ENCODE results near the gene ANKS3.
A peak's percentile ranks its signal among the peaks of the same experiment; 100 is the strongest.

The ANKS3 gene

DNA sequence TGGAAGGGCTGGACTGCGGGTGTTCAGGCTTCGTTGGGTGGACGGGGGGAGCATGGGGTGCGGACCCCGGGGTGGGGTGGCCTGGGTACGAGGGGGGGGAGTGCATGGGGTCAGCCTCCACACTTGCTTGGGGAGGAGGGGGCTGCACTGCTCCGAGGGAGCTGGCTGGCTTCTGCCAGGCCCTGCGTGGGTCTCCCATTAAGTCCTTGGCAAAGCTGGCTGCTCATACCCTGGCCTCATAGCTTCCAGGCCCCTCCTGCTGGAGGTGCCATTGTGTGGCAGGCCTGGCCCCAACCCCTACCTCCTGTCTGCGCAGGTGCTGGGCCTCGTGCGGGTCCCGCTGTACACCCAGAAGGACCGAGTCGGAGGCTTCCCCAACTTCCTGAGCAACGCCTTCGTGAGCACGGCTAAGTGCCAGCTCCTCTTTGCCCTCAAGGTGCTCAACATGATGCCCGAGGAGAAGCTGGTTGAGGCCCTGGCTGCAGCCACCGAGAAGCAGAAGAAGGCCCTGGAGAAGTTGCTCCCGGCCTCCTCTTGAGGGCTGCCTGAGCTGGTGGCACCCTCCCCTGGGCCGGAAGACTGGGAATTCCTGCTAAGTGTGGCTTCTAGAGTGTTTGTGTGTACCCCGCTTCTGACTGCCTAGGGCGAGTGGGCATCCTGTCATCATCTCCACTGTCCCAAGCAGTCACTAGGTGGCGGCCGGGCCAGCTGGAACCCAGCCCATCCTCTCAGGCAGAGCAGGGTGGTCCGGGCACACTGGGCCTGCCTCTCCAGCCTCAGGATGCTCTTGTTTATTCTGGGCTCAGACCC lies 39.2 kb downstream of the ANKS3 start:
- WGBS, 2 donors (ENCODE audit: extremely low coverage in 2 of 2, insufficient read length in 2 of 2, insufficient replicate concordance in 1 of 2), result no CpG with 5 or more reads among the region's 26 CpGs

DNA sequence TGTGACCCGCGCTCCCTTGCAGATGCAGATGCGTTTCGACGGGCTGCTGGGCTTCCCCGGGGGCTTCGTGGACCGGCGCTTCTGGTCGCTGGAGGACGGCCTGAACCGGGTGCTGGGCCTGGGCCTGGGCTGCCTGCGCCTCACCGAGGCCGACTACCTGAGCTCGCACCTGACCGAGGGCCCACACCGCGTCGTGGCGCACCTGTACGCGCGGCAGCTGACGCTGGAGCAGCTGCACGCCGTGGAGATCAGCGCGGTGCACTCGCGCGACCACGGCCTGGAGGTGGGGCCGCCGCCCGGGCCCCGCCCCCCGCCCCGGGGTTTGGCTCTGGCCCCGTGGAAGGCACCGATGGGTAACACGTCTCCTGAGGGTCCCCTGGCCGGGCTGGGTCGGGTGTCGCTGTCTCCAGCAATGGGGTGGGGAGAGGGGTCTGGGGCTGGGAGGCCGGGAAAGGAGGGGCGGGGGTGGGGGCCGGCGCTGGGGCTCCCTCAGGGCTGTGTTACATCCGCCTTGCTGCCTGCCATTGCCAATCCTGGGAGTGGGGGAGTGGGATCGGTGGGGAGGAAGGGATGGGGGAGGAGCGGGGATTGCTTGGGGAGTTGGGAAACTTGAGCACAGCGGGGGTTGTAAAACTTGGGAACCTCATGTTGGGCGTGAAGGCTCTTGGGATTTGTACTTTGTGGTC lies 40.0 kb downstream of the ANKS3 start:
- Histone ChIP-seq H3K27me3 (ENCODE audit: control insufficient read depth in 3 of 3, insufficient read depth in 3 of 3, low read depth in 1 of 3, low read length in 3 of 3) (no peaks in the 10 kb centered on the region), H3K4me2 (ENCODE audit: insufficient read depth, low read length, poor library complexity, severe bottlenecking) (peak overlapping the region; percentile 91), H3K9ac (ENCODE audit: low read depth, low read length, poor library complexity) (peak overlapping the region; percentile 99), H3K9me3 (replicated peaks in 1 of 2; ENCODE audit: control insufficient read depth in 2 of 2, insufficient read depth in 1 of 2, low read depth in 1 of 2, low read length in 2 of 2) (peaks cover 0 to 2% of the 10 kb centered on the region in 2 donors), H2BK120ac (ENCODE audit: low read depth, low read length) (no peak overlapping the region), H3K79me1 (ENCODE audit: low read depth, low read length) (peaks cover 12% of the 10 kb centered on the region), H2AFZ (ENCODE audit: low read length) (peak overlapping the region; percentile 96), H2BK5ac (ENCODE audit: low read length) (peak overlapping the region; percentile 24), H3K4ac (ENCODE audit: low read length) (peak overlapping the region; percentile 97), H3K23ac (ENCODE audit: low read depth, low read length, poor library complexity) (peak overlapping the region; percentile 100), H2AK5ac (ENCODE audit: low read depth, low read length) (peak overlapping the region; percentile 99), H2BK15ac (ENCODE audit: low read length) (peak overlapping the region; percentile 67), H4K8ac (ENCODE audit: low read depth, low read length) (no peak overlapping the region), H3K4me3 (ENCODE audit: low read length in 2 of 2) (peak overlapping the region; percentile 99 to 100), H4K91ac (ENCODE audit: low read depth, low read length, poor library complexity) (no peak overlapping the region), H3K14ac (ENCODE audit: low read length) (peak overlapping the region; percentile 99), H3K27ac (replicated peaks; ENCODE audit: low read length) (no peak overlapping the region), H3K18ac (ENCODE audit: low read length) (peak overlapping the region; percentile 98), H2BK12ac (ENCODE audit: low read length) (no peak overlapping the region), H3K4me1 (ENCODE audit: control insufficient read depth in 2 of 2, insufficient read depth in 1 of 2, low read depth in 1 of 2, low read length in 2 of 2) (peaks cover 8 to 10% of the 10 kb centered on the region in 2 donors), H3K36me3 (replicated peaks in 1 of 2; ENCODE audit: control insufficient read depth in 2 of 2, insufficient read depth in 2 of 2, low read length in 2 of 2) (peaks cover 36 to 52% of the 10 kb centered on the region in 2 donors)
- no peak for DNase-seq (ENCODE audit: low spot score)
- no CpG with 5 or more reads among the region's 54 CpGs for WGBS, 2 donors (ENCODE audit: extremely low coverage in 2 of 2, insufficient read length in 2 of 2, insufficient replicate concordance in 1 of 2)

More for the DNA sequence above, 39.2 kb downstream of the ANKS3 start:
- Histone ChIP-seq H3K9me3 (replicated peaks in 1 of 2; ENCODE audit: control insufficient read depth in 2 of 2, insufficient read depth in 1 of 2, low read depth in 1 of 2, low read length in 2 of 2) (peaks cover 0 to 2% of the 10 kb centered on the region in 2 donors), H2AK5ac (ENCODE audit: low read depth, low read length) (no peak overlapping the region), H4K8ac (ENCODE audit: low read depth, low read length) (no peak overlapping the region), H2AFZ (ENCODE audit: low read length) (no peak overlapping the region), H3K18ac (ENCODE audit: low read length) (no peak overlapping the region), H3K4me1 (ENCODE audit: control insufficient read depth in 2 of 2, insufficient read depth in 1 of 2, low read depth in 1 of 2, low read length in 2 of 2) (peaks cover 8 to 10% of the 10 kb centered on the region in 2 donors), H3K4me2 (ENCODE audit: insufficient read depth, low read length, poor library complexity, severe bottlenecking) (peak overlapping the region; percentile 43), H3K4ac (ENCODE audit: low read length) (no peak overlapping the region), H4K91ac (ENCODE audit: low read depth, low read length, poor library complexity) (no peak overlapping the region), H3K9ac (ENCODE audit: low read depth, low read length, poor library complexity) (no peak overlapping the region), H3K27ac (replicated peaks; ENCODE audit: low read length) (no peak overlapping the region), H3K79me1 (ENCODE audit: low read depth, low read length) (peaks cover 12% of the 10 kb centered on the region), H2BK12ac (ENCODE audit: low read length) (no peak overlapping the region), H2BK120ac (ENCODE audit: low read depth, low read length) (no peak overlapping the region), H2BK5ac (ENCODE audit: low read length) (no peak overlapping the region), H3K4me3 (ENCODE audit: low read length in 2 of 2) (peak overlapping the region; percentile 6 to 99), H3K27me3 (ENCODE audit: control insufficient read depth in 3 of 3, insufficient read depth in 3 of 3, low read depth in 1 of 3, low read length in 3 of 3) (no peaks in the 10 kb centered on the region), H3K14ac (ENCODE audit: low read length) (no peak overlapping the region), H3K36me3 (replicated peaks in 1 of 2; ENCODE audit: control insufficient read depth in 2 of 2, insufficient read depth in 2 of 2, low read length in 2 of 2) (peaks cover 43 to 57% of the 10 kb centered on the region in 2 donors), H2BK15ac (ENCODE audit: low read length) (no peak overlapping the region), H3K23ac (ENCODE audit: low read depth, low read length, poor library complexity) (no peak overlapping the region)
- no peak for DNase-seq (ENCODE audit: low spot score)

DNA sequence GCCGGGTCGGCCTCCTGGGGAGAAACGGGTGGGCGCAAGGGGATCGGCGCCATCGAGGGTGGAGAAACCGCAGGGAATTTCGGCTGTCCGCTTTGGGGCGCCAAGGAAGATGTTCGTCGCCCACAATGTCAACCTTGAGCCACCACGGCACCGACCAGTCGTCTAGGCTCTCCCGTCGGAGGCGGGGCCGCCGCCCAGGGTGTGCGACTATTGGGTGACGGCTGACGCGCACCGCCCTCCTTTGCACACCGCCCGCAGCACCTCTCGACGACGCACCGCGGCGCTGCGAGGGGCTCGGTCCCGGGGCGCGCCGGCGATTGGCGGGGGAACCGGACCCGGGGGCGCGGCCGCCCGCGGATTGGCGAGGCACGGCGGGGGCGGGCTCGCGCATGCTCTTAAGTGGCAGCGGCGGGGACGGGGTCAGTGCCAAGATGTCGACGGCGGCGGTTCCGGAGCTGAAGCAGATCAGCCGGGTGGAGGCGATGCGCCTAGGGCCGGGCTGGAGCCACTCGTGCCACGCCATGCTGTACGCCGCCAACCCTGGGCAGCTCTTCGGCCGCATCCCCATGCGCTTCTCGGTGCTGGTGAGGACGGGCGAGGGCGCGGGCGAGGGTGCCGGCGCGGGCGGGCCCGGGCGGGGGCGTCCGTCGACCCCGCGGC lies 40.6 kb downstream of the ANKS3 start, which contains the start of gene NUDT16L1:
Gene NUDT16L1 (plus strand): TSS at position 267 of the 660 bp plus-strand sequence. CDS start 165 bp downstream, at position 432.
- H3K23ac ChIP-seq (ENCODE audit: low read depth, low read length, poor library complexity), result peak within 1 kb of the TSS; percentile 100
- H2BK5ac ChIP-seq (ENCODE audit: low read length), result peak within 1 kb of the TSS; percentile 24
- H3K14ac ChIP-seq (ENCODE audit: low read length), result peak within 1 kb of the TSS; percentile 99
- no CpG with 5 or more reads among the region's 91 CpGs for WGBS, 2 donors (ENCODE audit: extremely low coverage in 2 of 2, insufficient read length in 2 of 2, insufficient replicate concordance in 1 of 2)
- peaks cover 8 to 10% of the 10 kb centered on the region in 2 donors for H3K4me1 ChIP-seq (ENCODE audit: control insufficient read depth in 2 of 2, insufficient read depth in 1 of 2, low read depth in 1 of 2, low read length in 2 of 2)
- peak within 1 kb of the TSS; percentile 35 for H3K27ac ChIP-seq (replicated peaks; ENCODE audit: low read length)
- H3K4me2 ChIP-seq (ENCODE audit: insufficient read depth, low read length, poor library complexity, severe bottlenecking), result peak within 1 kb of the TSS; percentile 91
- H3K18ac ChIP-seq (ENCODE audit: low read length), result peak within 1 kb of the TSS; percentile 98
- peak within 1 kb of the TSS; percentile 75 for H2BK12ac ChIP-seq (ENCODE audit: low read length)
- H3K36me3 ChIP-seq (replicated peaks in 1 of 2; ENCODE audit: control insufficient read depth in 2 of 2, insufficient read depth in 2 of 2, low read length in 2 of 2), result peaks cover 32 to 51% of the 10 kb centered on the region in 2 donors
- H3K4me3 ChIP-seq (ENCODE audit: low read length in 2 of 2), result peak within 1 kb of the TSS; percentile 99 to 100
- DNase-seq (ENCODE audit: low spot score), result peak; percentile 92
- H3K79me1 ChIP-seq (ENCODE audit: low read depth, low read length), result peaks cover 12% of the 10 kb centered on the region
- no peak within 1 kb of the TSS for H4K91ac ChIP-seq (ENCODE audit: low read depth, low read length, poor library complexity)
- H2BK15ac ChIP-seq (ENCODE audit: low read length), result peak within 1 kb of the TSS; percentile 67
- no peak within 1 kb of the TSS for H2BK120ac ChIP-seq (ENCODE audit: low read depth, low read length)
- peak within 1 kb of the TSS; percentile 97 for H3K4ac ChIP-seq (ENCODE audit: low read length)
- H3K27me3 ChIP-seq (ENCODE audit: control insufficient read depth in 3 of 3, insufficient read depth in 3 of 3, low read depth in 1 of 3, low read length in 3 of 3), result no peaks in the 10 kb centered on the region
- peak within 1 kb of the TSS; percentile 99 for H3K9ac ChIP-seq (ENCODE audit: low read depth, low read length, poor library complexity)
- peak within 1 kb of the TSS; percentile 82 for H4K8ac ChIP-seq (ENCODE audit: low read depth, low read length)
- peaks cover 0 to 2% of the 10 kb centered on the region in 2 donors for H3K9me3 ChIP-seq (replicated peaks in 1 of 2; ENCODE audit: control insufficient read depth in 2 of 2, insufficient read depth in 1 of 2, low read depth in 1 of 2, low read length in 2 of 2)
- H2AK5ac ChIP-seq (ENCODE audit: low read depth, low read length), result peak within 1 kb of the TSS; percentile 99
- peak within 1 kb of the TSS; percentile 96 for H2AFZ ChIP-seq (ENCODE audit: low read length)

Data from neuronal stem cell (in vitro differentiated cells).